ENCODE data around the gene ATPAF1.
"Not testable (repeated sequence)": the region's sequence is repeated elsewhere in the genome, so short reads cannot be mapped to it uniquely, and the experiment has no call there.

The ATPAF1 gene

GRCh38 chr1:46652321-46653100, 15.7 kb downstream of the ATPAF1 start:
- in situ Hi-C loops (cut with HindIII; ENCODE audit: low sequenced_read_pairs): no loop called here

GRCh38 chr1:46651152-46651551, 17.0 kb downstream of the ATPAF1 start:
- in situ Hi-C loops (cut with HindIII; ENCODE audit: low sequenced_read_pairs): not testable (repeated sequence)

GRCh38 chr1:46650491-46650890, 17.7 kb downstream of the ATPAF1 start:
- in situ Hi-C loops (cut with HindIII; ENCODE audit: low sequenced_read_pairs): no loop called here

GRCh38 chr1:46649764-46650163, 18.4 kb downstream of the ATPAF1 start:
- in situ Hi-C loops (cut with HindIII; ENCODE audit: low sequenced_read_pairs): no loop called here

- in situ Hi-C loops (cut with HindIII; ENCODE audit: low sequenced_read_pairs): no loop called here
These were observed 20.6 kb downstream of the ATPAF1 start for GRCh38 chr1:46647611-46648010.

- in situ Hi-C loops (cut with HindIII; ENCODE audit: low sequenced_read_pairs): no loop called here
These were observed 21.3 kb downstream of the ATPAF1 start for GRCh38 chr1:46646844-46647243.

GRCh38 chr1:46646331-46646730, 21.8 kb downstream of the ATPAF1 start:
- in situ Hi-C loops (cut with HindIII; ENCODE audit: low sequenced_read_pairs): no loop called here

- in situ Hi-C loops (cut with HindIII; ENCODE audit: low sequenced_read_pairs): no loop called here
These were observed 22.3 kb downstream of the ATPAF1 start for GRCh38 chr1:46645815-46646214.

- in situ Hi-C loops (cut with HindIII; ENCODE audit: low sequenced_read_pairs): no loop called here
These were observed 24.8 kb downstream of the ATPAF1 start for GRCh38 chr1:46643368-46643775.

GRCh38 chr1:46642115-46642680, 26.0 kb downstream of the ATPAF1 start:
- in situ Hi-C loops (cut with HindIII; ENCODE audit: low sequenced_read_pairs): no loop called here

GRCh38 chr1:46639547-46639946, 28.6 kb downstream of the ATPAF1 start:
- in situ Hi-C loops (cut with HindIII; ENCODE audit: low sequenced_read_pairs): no loop called here

GRCh38 chr1:46638921-46639320, 29.2 kb downstream of the ATPAF1 start:
- in situ Hi-C loops (cut with HindIII; ENCODE audit: low sequenced_read_pairs): no loop called here

GRCh38 chr1:46637444-46638083, 30.6 kb downstream of the ATPAF1 start:
- in situ Hi-C loops (cut with HindIII; ENCODE audit: low sequenced_read_pairs): no loop called here

GRCh38 chr1:46635205-46635604, 33.0 kb downstream of the ATPAF1 start:
- in situ Hi-C loops (cut with HindIII; ENCODE audit: low sequenced_read_pairs): no loop called here

GRCh38 chr1:46630719-46631118, 37.4 kb downstream of the ATPAF1 start:
- in situ Hi-C loops (cut with HindIII; ENCODE audit: low sequenced_read_pairs): no loop called here

GRCh38 chr1:46623743-46624644, 44.2 kb downstream of the ATPAF1 start:
- in situ Hi-C loops (cut with HindIII; ENCODE audit: low sequenced_read_pairs): no loop called here

- in situ Hi-C loops (cut with HindIII; ENCODE audit: low sequenced_read_pairs): no loop called here
These were observed 45.8 kb downstream of the ATPAF1 start for GRCh38 chr1:46622344-46622743.

- in situ Hi-C loops (cut with HindIII; ENCODE audit: low sequenced_read_pairs): no loop called here
These were observed 46.2 kb downstream of the ATPAF1 start for GRCh38 chr1:46621930-46622329.

GRCh38 chr1:46619656-46620258, 48.4 kb downstream of the ATPAF1 start:
- in situ Hi-C loops (cut with HindIII; ENCODE audit: low sequenced_read_pairs): loop anchor here (5.0 kb wide), 2 partner anchors 42 to 73 kb away; no protein-coding TSS in a partner anchor

GRCh38 chr1:46618754-46619415, 49.3 kb downstream of the ATPAF1 start:
- in situ Hi-C loops (cut with HindIII; ENCODE audit: low sequenced_read_pairs): loop anchor here (5.0 kb wide), 2 partner anchors 42 to 73 kb away; no protein-coding TSS in a partner anchor

All from endothelial cell of hepatic sinusoid (primary cell).